ENCODE results near the gene CPNE1. TPM values are rescaled to one million over a fixed set of nuclear protein-coding genes. Genes with fewer than 3 reads are reported as not detected.

Gene CPNE1
- total and polyA plus RNA-seq, 2 of the 8 experiments (the other 6 are each of a cell fraction or from before 2014, with no cell fraction given), result 294 to 346 TPM

GRCh38 chr20:35695245-35695749, 30.6 kb upstream of the CPNE1 start:
- peaks cover 0 to 2% (median under 1%) of the 10 kb centered on the region in 4 experiments; a peak in 3 of 7 replicates for H3K4me1 ChIP-seq (replicated peaks in 1 of 4; ENCODE audit: control insufficient read depth in 3 of 4, insufficient read depth in 4 of 4, low read length in 3 of 4)
- H2BK20ac ChIP-seq (ENCODE audit: low read length), result no peak overlapping the region
- H3K36me3 ChIP-seq (ENCODE audit: control insufficient read depth in 2 of 4, insufficient read depth in 4 of 4, low read length in 3 of 4), result peaks cover 0 to 7% (median 0%) of the 10 kb centered on the region in 4 experiments; a peak in 2 of 8 replicates
- DNase-seq (ENCODE audit: low read depth in 1 of 2, low spot score in 2 of 2) (no peak), FAIRE-seq (no peak)
- H3K23me2 ChIP-seq (ENCODE audit: low read depth, low read length), result peaks cover 13% of the 10 kb centered on the region
- no peak overlapping the region for H4K5ac ChIP-seq (ENCODE audit: insufficient read length, low read depth, low read length)
- H3K23ac ChIP-seq (ENCODE audit: insufficient read length), result no peak overlapping the region
- no peaks in the 10 kb centered on the region for H4K20me1 ChIP-seq (replicated peaks in 1 of 2; ENCODE audit: control insufficient read depth in 1 of 2, insufficient read depth in 2 of 2, low read length in 2 of 2)
- H3K79me2 ChIP-seq (ENCODE audit: control insufficient read depth in 1 of 2, insufficient read depth in 2 of 2, low read length in 2 of 2), result peaks cover 0 to 6% of the 10 kb centered on the region in 2 experiments; a peak in 2 of 4 replicates
- H3K27me3 ChIP-seq (replicated peaks in 1 of 4; ENCODE audit: control insufficient read depth in 3 of 4, extremely low read depth in 1 of 4, insufficient read depth in 3 of 4, low read length in 3 of 4), result no peaks in the 10 kb centered on the region
- H3K4me3 ChIP-seq (ENCODE audit: extremely low read depth in 1 of 4, insufficient read depth in 2 of 4, low read depth in 3 of 4, low read length in 4 of 4), result no peak overlapping the region
- H2AK5ac ChIP-seq (ENCODE audit: low read depth, low read length), result no peak overlapping the region
- TF ChIP-seq CHD2 (IDR thresholded peaks at IDR 0.05; ENCODE audit: low read length), result no peak
- no peak overlapping the region for H3K4me2 ChIP-seq (ENCODE audit: insufficient read depth in 1 of 2, low read depth in 2 of 2, low read length in 2 of 2)
- H3K9me3 ChIP-seq (ENCODE audit: insufficient read depth in 2 of 2, low read depth in 1 of 2, low read length in 1 of 2), result no peaks in the 10 kb centered on the region
- WGBS, 2 experiments (ENCODE audit: extremely low coverage in 1 of 2, insufficient coverage in 1 of 2, insufficient read length in 1 of 2, insufficient replicate concordance in 2 of 2, low coverage in 1 of 2, low lambda C conversion rate in 2 of 2, missing lambda C conversion rate in 1 of 2), result 91% methylated on average over 2 of the region's 2 CpGs; no CpG with 5 or more reads in 1 of the 2 experiments
- ChIA-PET CTCF (ENCODE audit: partially characterized antibody) (no interaction called here), POLR2A (ENCODE audit: partially characterized antibody) (no interaction called here)
- H3K14ac ChIP-seq (ENCODE audit: insufficient read length), result no peak overlapping the region
- no peak overlapping the region for H2BK120ac ChIP-seq (replicated peaks; ENCODE audit: low read depth, low read length)
- no peak overlapping the region for H2AFZ ChIP-seq (ENCODE audit: low read length)
- no peak overlapping the region for H2BK12ac ChIP-seq (ENCODE audit: low read depth, low read length)
- no peak overlapping the region for H2BK5ac ChIP-seq (ENCODE audit: low read depth, low read length)
- no peak overlapping the region for H2BK15ac ChIP-seq (ENCODE audit: low read length)
- no peak overlapping the region for H4K8ac ChIP-seq (ENCODE audit: extremely low read depth, insufficient read depth, low read length)
- H3K9ac ChIP-seq (replicated peaks in 1 of 4; ENCODE audit: extremely low read depth in 1 of 4, low read depth in 3 of 4, low read length in 3 of 4), result no peak overlapping the region
- H4K91ac ChIP-seq (replicated peaks; ENCODE audit: insufficient read length, low read length), result no peak overlapping the region
- H3K56ac ChIP-seq (replicated peaks; ENCODE audit: insufficient read length, low read depth, low read length), result no peak overlapping the region
- no peaks in the 10 kb centered on the region for H3K79me1 ChIP-seq (ENCODE audit: low read depth, low read length)
- H3K18ac ChIP-seq (ENCODE audit: extremely low read depth, low read length), result no peak overlapping the region
- H3K27ac ChIP-seq (ENCODE audit: low read depth, low read length), result no peak overlapping the region
- no peak overlapping the region for H3K4ac ChIP-seq (replicated peaks; ENCODE audit: insufficient read length, low read depth, low read length)
